GM21390 (cell line): ENCODE measurements around the gene ELOA.
"Not testable (repeated sequence)": the region's sequence is repeated elsewhere in the genome, so short reads cannot be mapped to it uniquely, and the experiment has no call there.

ENCODE experiments used
- ATAC-seq: cut with Tn5 transposase; IDR thresholded peaks from one replicate; pipeline ENCODE4 v1.9.1; 2021; ENCODE audit not compliant: unreplicated experiment

Gene ELOA

DNA sequence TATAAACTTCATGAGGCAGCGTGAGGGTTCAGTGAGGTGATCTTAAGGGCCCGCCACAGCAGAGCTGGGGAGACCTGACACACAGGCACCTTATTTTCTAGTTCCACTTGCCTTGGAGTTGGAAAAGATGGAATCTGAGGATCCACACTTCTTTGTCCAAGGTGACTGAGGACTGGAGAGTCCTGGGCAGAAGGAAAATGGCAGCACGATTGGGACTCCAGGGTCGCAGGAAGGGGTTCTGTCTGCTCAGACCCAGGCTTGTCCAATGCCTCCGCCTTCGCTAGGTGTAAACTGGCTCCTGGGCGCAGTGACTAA is 55.9 kb downstream of the ELOA start:
- no peak for ATAC-seq

DNA sequence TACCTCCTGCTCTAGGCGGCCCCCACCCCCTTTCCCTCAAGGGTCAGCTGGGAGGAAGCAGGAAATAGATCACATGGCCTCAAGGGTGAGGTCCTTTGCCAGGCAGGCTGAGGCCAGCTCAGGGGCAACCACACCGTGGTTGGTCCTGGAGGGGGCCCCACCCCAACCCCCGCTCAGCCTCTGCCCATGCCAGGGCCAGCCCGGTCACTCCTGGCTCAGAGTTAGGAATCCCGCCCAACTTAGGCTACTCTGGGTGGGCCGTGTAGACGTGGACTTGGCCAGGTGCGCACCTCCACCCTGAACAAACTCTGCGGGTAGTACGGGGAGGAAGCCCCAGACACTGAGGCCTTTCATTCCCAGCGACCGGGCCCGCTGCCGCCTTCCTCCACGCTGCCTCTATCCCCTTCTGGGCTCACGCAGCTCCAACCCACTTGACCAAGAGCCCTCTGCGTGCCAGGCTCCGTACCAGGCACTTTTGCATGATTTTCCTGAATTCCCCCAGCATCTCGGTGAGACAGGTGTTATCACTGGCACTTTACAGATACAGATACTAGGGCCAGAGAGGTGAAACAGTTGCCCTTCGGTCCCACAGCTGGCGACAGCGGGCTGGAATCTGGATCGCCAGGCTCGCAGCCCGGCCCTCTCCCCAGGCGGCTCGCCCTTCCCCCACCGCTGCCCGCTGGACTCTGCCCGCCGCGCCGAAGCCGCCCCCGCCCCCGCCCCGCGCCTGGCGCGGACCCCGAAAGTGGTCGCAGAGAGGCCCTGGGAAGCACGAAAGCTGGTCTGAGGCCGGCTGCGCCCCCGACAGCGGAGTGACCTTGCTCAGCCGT is 56.5 kb downstream of the ELOA start:
- ATAC-seq: peak; percentile 2

DNA sequence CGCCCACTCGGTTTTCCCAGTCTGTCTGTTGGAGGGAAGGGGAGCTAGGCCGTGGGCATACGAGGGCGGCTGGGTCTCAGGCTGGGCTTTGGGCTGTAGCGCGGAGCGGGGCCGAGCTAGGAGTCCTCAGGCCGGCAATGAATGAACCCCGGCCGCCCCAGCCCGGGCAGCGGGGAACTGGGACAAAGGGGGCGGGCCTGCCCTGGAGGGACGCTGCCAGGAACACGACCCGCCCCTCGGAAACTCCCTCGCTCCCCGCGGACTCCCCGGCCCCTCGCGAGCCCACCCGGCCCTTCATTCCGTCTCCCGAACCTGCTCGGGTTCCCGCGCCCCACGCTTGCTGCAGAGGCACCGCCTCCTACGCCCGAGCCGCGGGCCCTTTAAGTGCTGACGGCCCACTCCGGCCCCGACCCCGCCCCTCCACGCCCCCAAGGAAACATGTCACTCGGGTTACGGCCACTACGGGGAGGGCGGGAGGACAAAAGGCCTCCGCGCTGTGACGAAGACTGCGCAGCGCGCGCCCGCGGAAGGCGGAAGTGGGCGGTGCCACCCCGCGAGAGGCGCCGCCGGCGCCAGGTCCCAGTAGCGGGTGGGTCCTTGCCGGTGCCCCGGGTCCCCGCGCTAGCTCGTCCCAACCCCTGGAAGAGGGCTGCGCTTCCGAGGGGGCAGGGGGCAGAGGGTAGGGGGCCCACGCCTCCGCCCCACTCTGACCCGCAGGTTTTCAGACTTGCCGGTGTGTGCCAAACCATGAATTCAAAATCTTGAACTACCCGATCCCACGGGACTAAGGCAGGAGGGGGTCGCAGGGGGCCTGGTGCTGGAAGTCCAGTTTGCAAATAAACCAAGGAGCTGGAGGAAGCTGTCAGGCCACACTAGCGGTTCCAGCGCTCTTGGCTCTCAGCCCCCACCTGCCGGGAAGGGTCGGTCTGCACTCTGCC is 57.4 kb downstream of the ELOA start, which contains the start of gene GALE:
Gene GALE (minus strand): TSS at position 355 of the 938 bp plus-strand sequence. CDS start 1,747 bp downstream, outside the sequence.
- peak; percentile 81 for ATAC-seq

GRCh38 chr1:23801338-23801748 is 58.1 kb downstream of the ELOA start:
- no peak for ATAC-seq

DNA sequence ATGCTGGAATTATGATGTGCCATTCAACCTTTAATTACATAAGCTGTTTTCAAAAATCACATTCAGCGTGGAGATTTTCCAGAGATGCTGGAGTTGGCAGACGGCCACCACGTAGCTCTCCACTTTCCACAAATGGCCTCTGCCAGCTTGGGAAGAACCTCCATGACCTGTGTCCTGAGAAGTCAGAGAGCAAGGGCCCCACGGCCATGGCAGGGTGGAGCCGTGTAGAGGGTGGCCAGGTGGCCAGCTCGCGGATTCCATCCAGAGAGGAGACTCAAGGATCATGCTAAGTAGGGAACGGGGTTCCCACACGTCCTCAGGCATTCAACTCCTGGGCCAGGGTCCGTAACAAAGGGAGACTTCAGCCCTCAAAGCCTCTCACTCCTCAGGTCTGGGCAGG is 58.6 kb downstream of the ELOA start:
- no peak for ATAC-seq

DNA sequence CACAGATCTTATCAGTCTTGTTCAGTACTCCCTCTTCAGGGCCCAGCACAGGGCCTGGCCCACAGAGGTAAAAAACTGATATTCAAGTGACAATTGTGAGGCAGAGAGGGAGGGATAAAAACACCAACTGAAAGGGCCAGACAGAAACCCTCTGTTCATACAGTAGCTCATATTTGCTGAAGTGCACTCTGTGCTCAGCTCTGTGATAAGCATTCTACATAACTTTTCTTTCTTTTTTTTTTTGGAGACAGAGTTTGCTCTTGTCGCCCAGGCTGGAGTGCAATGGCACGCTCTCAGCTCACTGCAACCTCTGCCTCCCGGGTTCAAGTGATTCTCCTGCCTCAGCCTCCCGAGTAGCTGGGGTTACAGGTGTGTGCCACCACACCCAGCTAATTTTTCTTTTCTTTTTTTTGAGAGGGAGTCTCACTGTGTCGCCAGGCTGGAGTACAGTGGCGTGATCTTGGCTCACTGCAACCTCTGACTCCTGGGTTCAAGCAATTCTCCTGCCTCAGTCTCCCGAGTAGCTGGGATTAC is 59.6 kb downstream of the ELOA start:
- ATAC-seq: not testable (repeated sequence)

GRCh38 chr1:23803674-23804073 is 60.4 kb downstream of the ELOA start:
- no peak for ATAC-seq

DNA sequence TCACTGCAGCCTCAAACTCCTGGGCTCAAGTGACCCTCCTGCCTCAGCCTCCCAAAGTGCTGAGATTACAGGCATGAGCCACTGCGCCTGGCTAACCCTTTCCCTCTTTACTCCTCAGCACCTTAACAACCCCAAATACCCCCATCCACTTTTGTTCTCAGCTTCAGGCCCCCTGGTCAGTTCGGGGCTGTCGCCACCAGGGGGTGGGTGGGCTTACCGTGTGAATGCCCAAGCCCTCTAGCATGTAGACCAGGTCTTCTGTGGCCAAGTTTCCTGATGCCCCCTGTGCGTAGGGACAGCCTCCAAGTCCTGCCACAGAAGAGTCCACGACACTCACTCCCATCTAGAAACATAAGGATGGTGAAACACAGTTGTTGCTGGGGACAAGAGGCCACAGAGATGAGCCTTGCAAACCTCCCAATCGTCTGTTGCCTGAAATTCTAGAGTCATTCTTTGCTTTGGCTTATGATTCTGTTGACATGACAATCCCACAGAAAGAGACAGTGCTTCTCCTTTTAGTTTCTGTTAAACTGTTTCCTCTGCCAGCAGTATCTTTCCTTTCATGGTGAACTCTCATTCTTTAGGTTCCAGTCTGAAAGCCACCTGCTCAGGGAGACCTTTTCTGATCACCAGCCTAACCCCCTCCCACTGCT is 61.0 kb downstream of the ELOA start:
- no peak for ATAC-seq

- no peak for ATAC-seq
Measured at GRCh38 chr1:23805025-23805424, 61.8 kb downstream of the ELOA start.

DNA sequence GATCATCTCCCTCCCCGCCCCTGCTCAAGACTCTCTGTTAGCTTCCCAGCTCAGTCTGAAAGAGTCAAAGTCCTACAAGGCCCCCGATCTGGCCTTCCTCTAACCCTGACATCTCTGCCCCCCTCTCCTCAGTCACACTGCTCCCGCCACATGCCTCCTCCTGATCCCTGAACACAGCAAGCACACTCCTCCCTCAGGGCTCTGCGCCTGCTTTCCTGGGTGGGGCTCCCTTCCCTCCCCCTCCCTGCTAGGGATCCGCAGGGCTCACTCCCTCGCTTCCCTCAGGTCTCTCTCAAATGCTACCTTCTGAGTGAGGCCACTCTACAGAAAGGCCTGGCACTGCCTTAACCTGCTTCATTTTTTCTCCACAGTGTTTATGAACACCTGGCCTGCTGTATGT is 63.0 kb downstream of the ELOA start:
- no peak for ATAC-seq

GRCh38 chr1:23807453-23807852 is 64.2 kb downstream of the ELOA start:
- ATAC-seq: no peak

DNA sequence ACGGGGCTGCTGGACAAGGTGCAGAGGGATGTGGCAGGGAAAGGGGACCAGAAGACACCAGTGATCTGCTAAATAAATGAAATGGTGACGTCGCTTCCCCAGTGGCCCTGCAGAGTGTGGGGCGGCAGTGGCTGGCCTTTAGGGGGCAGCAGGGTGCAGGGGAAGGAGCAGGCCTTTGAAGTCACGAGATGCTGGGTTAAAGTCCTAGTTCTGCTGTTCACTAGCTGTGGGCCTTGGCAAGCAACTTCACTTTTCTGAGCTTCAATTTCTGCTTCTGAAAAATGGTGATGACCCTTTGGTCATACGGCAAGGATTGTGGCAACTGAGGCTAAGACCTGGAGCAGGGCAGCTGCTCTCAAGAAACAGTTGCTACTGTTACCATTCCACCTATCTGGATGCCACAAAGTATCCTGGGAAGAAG is 66.5 kb downstream of the ELOA start:
- ATAC-seq: no peak

DNA sequence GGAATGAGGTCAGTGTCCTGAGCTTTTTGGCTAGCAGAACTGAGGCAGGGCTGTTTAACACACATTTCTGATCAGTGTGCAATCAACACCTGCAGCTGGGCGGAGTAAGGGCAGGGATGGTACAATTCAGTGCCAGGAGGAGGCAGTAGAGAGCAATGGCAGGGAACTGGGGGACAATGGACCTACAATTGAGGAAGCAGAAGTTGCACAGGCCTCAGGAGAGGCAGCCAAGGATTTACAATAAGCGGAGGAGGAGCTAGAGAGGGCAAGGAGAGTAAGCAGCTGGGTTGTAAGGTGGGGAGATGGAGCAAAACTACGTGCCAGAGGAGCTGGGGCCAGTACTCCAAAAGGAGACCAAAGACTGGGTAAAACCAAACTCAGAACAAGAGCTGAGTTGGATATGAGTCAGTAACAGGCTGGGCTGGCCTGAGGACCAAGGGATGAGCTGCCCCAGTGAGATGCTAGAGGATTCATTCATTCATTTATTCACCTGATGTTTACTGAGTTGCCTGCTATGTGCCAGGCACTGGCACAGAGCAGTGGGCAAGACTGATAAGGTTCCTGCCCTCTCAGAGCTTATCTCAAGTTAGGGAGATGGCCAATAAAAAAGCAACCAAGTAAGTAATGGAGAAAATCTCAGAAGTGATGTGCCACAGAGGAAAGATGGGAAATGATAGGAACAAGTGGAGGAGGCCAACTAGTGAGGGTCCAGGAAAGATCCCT is 67.7 kb downstream of the ELOA start:
- ATAC-seq: peak; percentile 55
